ENCODE results near the gene IQGAP3.

The IQGAP3 gene

GRCh38 chr1:156496211-156496761 lies 76.1 kb downstream of the IQGAP3 start:
- DNase-seq (ENCODE audit: low read depth): peak; percentile 44

GRCh38 chr1:156495401-156496140 lies 76.8 kb downstream of the IQGAP3 start:
- DNase-seq (ENCODE audit: low read depth): no peak

- no peak for DNase-seq (ENCODE audit: low read depth)
Measured at GRCh38 chr1:156494309-156494895, 78.0 kb downstream of the IQGAP3 start.

GRCh38 chr1:156493742-156494141 lies 78.6 kb downstream of the IQGAP3 start:
- DNase-seq (ENCODE audit: low read depth): no peak

GRCh38 chr1:156493154-156493631 lies 79.2 kb downstream of the IQGAP3 start:
- DNase-seq (ENCODE audit: low read depth): no peak

GRCh38 chr1:156492591-156493080 lies 79.7 kb downstream of the IQGAP3 start:
- peak; percentile 41 for DNase-seq (ENCODE audit: low read depth)

- no peak for DNase-seq (ENCODE audit: low read depth)
Measured at GRCh38 chr1:156492013-156492590, 80.3 kb downstream of the IQGAP3 start.

GRCh38 chr1:156491151-156491949 lies 81.0 kb downstream of the IQGAP3 start:
- DNase-seq (ENCODE audit: low read depth): peak; percentile 21

- peak; percentile 68 for DNase-seq (ENCODE audit: low read depth)
Measured at GRCh38 chr1:156490401-156491032, 81.8 kb downstream of the IQGAP3 start.

- no peak for DNase-seq (ENCODE audit: low read depth)
Measured at GRCh38 chr1:156489935-156490293, 82.5 kb downstream of the IQGAP3 start.

- DNase-seq (ENCODE audit: low read depth): peak; percentile 58
Measured at GRCh38 chr1:156489166-156489934, 83.0 kb downstream of the IQGAP3 start.

GRCh38 chr1:156488566-156489165 lies 83.7 kb downstream of the IQGAP3 start:
- DNase-seq (ENCODE audit: low read depth): no peak

GRCh38 chr1:156487862-156488261 lies 84.5 kb downstream of the IQGAP3 start:
- DNase-seq (ENCODE audit: low read depth): no peak

- DNase-seq (ENCODE audit: low read depth): no peak
Measured at GRCh38 chr1:156486421-156487344, 85.7 kb downstream of the IQGAP3 start.

- no peak for DNase-seq (ENCODE audit: low read depth)
Measured at GRCh38 chr1:156485984-156486383, 86.4 kb downstream of the IQGAP3 start.

- no peak for DNase-seq (ENCODE audit: low read depth)
Measured at GRCh38 chr1:156484480-156485058, 87.8 kb downstream of the IQGAP3 start.

GRCh38 chr1:156483397-156483796 lies 89.0 kb downstream of the IQGAP3 start:
- peak; percentile 29 for DNase-seq (ENCODE audit: low read depth)

GRCh38 chr1:156482276-156482675 lies 90.1 kb downstream of the IQGAP3 start:
- no peak for DNase-seq (ENCODE audit: low read depth)

- DNase-seq (ENCODE audit: low read depth): no peak
Measured at GRCh38 chr1:156481527-156481926, 90.8 kb downstream of the IQGAP3 start.

Measured in EH (cell line).